Measurements from ENCODE around the gene TTLL3. TPM values are rescaled to one million over a fixed set of nuclear protein-coding genes. Genes with fewer than 3 reads are reported as not detected.

Gene TTLL3
- polyA plus RNA-seq, 1 donor: 97.4 TPM

DNA sequence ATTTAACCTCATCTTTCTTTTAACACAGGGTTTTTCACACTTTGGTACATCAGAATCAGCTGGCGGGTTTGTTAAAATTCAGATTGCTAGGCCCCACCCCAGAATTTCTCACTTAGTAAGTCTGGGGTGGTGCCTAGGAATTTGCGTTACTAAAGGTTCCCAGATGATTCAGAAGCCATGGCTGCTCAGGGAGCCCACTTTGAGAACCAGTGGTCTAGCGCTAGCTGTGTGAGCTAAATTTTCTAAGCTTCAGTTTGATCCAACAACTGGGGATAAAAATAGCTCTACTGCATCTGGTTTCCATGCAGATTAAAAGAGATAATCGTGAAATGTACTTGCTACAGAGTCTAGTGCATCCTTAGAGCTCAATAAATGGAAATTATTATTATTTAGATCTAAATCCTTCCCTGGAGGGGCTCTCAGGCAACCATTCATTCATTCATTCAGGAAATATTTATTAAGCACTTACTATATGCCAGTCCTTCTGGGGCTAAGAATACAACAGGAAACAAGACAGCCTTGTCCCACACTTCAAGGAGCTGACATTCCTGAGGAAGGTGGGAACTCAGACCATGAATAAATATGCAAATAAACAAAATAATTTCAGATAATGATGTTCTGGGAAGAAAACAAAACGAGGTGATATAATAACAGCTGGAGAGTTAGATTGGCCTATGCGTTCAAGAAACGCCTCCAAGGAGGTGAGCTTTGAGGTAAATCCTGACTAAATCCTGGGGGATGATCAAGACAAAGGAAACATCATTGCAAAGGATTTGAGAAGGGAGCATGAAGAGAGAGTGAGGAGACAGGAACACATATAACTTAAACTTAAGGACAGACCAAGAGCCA, 73.9 kb downstream of the TTLL3 start:
- Histone ChIP-seq H3K36me3 (ENCODE audit: control insufficient read depth, insufficient read depth, low read length) (no peaks in the 10 kb centered on the region), H3K27me3 (ENCODE audit: control insufficient read depth, insufficient read depth, low read length) (no peaks in the 10 kb centered on the region), H3K4me3 (ENCODE audit: low read length) (no peak overlapping the region), H3K4me1 (ENCODE audit: control insufficient read depth, insufficient read depth, low read length) (peaks cover 19% of the 10 kb centered on the region), H3K27ac (ENCODE audit: low read length) (peak overlapping the region; percentile 90), H3K9me3 (ENCODE audit: control insufficient read depth, low read depth, low read length) (no peaks in the 10 kb centered on the region)
- DNase-seq: no peak
- 64% methylated on average over 4 of the region's 7 CpGs for WGBS (ENCODE audit: insufficient coverage, low lambda C conversion rate)

GRCh38 chr3:9884555-9885165, 74.6 kb downstream of the TTLL3 start:
- no peaks in the 10 kb centered on the region for H3K36me3 ChIP-seq (ENCODE audit: control insufficient read depth, insufficient read depth, low read length)
- no peak overlapping the region for H3K4me3 ChIP-seq (ENCODE audit: low read length)
- peaks cover 12% of the 10 kb centered on the region for H3K4me1 ChIP-seq (ENCODE audit: control insufficient read depth, insufficient read depth, low read length)
- WGBS (ENCODE audit: insufficient coverage, low lambda C conversion rate): 0% methylated on average over 1 of the region's 11 CpGs
- H3K9me3 ChIP-seq (ENCODE audit: control insufficient read depth, low read depth, low read length): no peaks in the 10 kb centered on the region
- peak overlapping the region; percentile 90 for H3K27ac ChIP-seq (ENCODE audit: low read length)
- H3K27me3 ChIP-seq (ENCODE audit: control insufficient read depth, insufficient read depth, low read length): no peaks in the 10 kb centered on the region
- DNase-seq: peak; percentile 85 to 94

Other genes starting within 250 kb of the TTLL3 start
- 28.5 TPM for gene MTMR14, start 160.8 kb upstream of the TTLL3 start, polyA plus RNA-seq
- gene CPNE9, start 106.4 kb upstream of the TTLL3 start, polyA plus RNA-seq: 0.73 TPM
- gene BRPF1, start 78.5 kb upstream of the TTLL3 start, polyA plus RNA-seq: 17.6 TPM
- gene OGG1, start 60.3 kb upstream of the TTLL3 start, polyA plus RNA-seq: 114 TPM
- 36.9 TPM for gene CAMK1, start 40.3 kb upstream of the TTLL3 start, polyA plus RNA-seq
- 50.0 TPM for gene TADA3, start 17.8 kb upstream of the TTLL3 start, polyA plus RNA-seq
- 166 TPM for gene ARPC4, start 17.2 kb upstream of the TTLL3 start, polyA plus RNA-seq
- gene RPUSD3, start 33.7 kb downstream of the TTLL3 start, polyA plus RNA-seq: 31.8 TPM
- gene CIDEC, start 70.0 kb downstream of the TTLL3 start, polyA plus RNA-seq: 35.6 TPM
- 49.5 TPM for gene JAGN1, start 80.3 kb downstream of the TTLL3 start, polyA plus RNA-seq
- 60.9 TPM for gene IL17RE, start 92.6 kb downstream of the TTLL3 start, polyA plus RNA-seq
- gene IL17RC, start 106.8 kb downstream of the TTLL3 start, polyA plus RNA-seq: 36.3 TPM
- gene CRELD1, start 123.6 kb downstream of the TTLL3 start, polyA plus RNA-seq: 64.8 TPM
- 1.8 TPM for gene PRRT3, start 142.1 kb downstream of the TTLL3 start, polyA plus RNA-seq
- 65.2 TPM for gene EMC3, start 176.6 kb downstream of the TTLL3 start, polyA plus RNA-seq
- 14.5 TPM for gene FANCD2, start 216.2 kb downstream of the TTLL3 start, polyA plus RNA-seq

Measured in large intestine (tissue), 3 donors.